ENCODE data around the gene FKBP11. TPM values are rescaled to one million over a fixed set of nuclear protein-coding genes. Genes with fewer than 3 reads are reported as not detected.

Gene FKBP11
- total RNA-seq, 1 experiment from 2014 or later, result 25.5 TPM

GRCh38 chr12:48958049-48958388 lies 32.7 kb upstream of the FKBP11 start:
- Histone ChIP-seq H3K4me1 (replicated peaks; ENCODE audit: insufficient read depth) (peaks cover 24% of the 10 kb centered on the region), H2AFZ (peak overlapping the region; percentile 92), H3F3A (ENCODE audit: insufficient read depth, low read depth) (peaks cover 23% of the 10 kb centered on the region; the same call in 1 of the 2 replicates), H3K79me2 (ENCODE audit: low read depth) (peaks cover 41% of the 10 kb centered on the region), H3K9me2 (ENCODE audit: insufficient read depth) (no peaks in the 10 kb centered on the region), H3K4me3 (peak overlapping the region; percentile 69), H3K36me3 (ENCODE audit: low read depth) (peaks cover 20% of the 10 kb centered on the region), H3K27ac (no peak overlapping the region), H4K20me1 (ENCODE audit: insufficient read depth) (peaks cover 32% of the 10 kb centered on the region), H3K9me3 (ENCODE audit: insufficient read depth, low read depth) (no peaks in the 10 kb centered on the region), H3K4me2 (peak overlapping the region; percentile 92), H3K27me3 (ENCODE audit: insufficient read depth, low read depth) (no peaks in the 10 kb centered on the region)
- CTCF ChIA-PET, result interaction anchor here (0.7 to 1.4 kb wide), 2 partner anchors 19 to 30 kb away, joined by 6 to 11 read pairs; no protein-coding TSS in a partner anchor
- POLR2A ChIA-PET (ENCODE audit: unreplicated experiment), result interaction anchor here (0.6 to 1.0 kb wide), 2 partner anchors 56 to 101 kb away, joined by 4 to 21 read pairs; no protein-coding TSS in a partner anchor
- no TSS peak for BruUV-seq (replicated peaks)
- intact Hi-C loops (cut with micrococcal nuclease; ENCODE audit: unreplicated experiment), result no loop called here
- no peak for DNase-seq
- TF ChIP-seq EZH2 (IDR thresholded peaks at IDR 0.05; ENCODE audit: low read depth), result no peak
- TF ChIP-seq, protein P1, sequence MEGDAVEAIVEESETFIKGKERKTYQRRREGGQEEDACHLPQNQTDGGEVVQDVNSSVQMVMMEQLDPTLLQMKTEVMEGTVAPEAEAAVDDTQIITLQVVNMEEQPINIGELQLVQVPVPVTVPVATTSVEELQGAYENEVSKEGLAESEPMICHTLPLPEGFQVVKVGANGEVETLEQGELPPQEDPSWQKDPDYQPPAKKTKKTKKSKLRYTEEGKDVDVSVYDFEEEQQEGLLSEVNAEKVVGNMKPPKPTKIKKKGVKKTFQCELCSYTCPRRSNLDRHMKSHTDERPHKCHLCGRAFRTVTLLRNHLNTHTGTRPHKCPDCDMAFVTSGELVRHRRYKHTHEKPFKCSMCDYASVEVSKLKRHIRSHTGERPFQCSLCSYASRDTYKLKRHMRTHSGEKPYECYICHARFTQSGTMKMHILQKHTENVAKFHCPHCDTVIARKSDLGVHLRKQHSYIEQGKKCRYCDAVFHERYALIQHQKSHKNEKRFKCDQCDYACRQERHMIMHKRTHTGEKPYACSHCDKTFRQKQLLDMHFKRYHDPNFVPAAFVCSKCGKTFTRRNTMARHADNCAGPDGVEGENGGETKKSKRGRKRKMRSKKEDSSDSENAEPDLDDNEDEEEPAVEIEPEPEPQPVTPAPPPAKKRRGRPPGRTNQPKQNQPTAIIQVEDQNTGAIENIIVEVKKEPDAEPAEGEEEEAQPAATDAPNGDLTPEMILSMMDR (conservative IDR thresholded peaks at IDR 0.05), result no peak

- CTCF ChIA-PET, result interaction anchor here (0.6 to 1.4 kb wide), 6 partner anchors 9 to 935 kb away, joined by 3 to 11 read pairs (median 4); no protein-coding TSS in a partner anchor
- H2AFZ ChIP-seq, result peak within 1 kb of the TSS; percentile 92
- POLR2A ChIA-PET (ENCODE audit: unreplicated experiment), result interaction anchor here (0.6 to 1.0 kb wide), 4 partner anchors 14 to 1179 kb away, joined by 4 to 21 read pairs (median 7); partner anchors contain the start of gene WNT10B
- H3K9me2 ChIP-seq (ENCODE audit: insufficient read depth), result no peaks in the 10 kb centered on the region
- no peaks in the 10 kb centered on the region for H3K9me3 ChIP-seq (ENCODE audit: insufficient read depth, low read depth)
- no TSS peak for BruUV-seq (replicated peaks)
- peaks cover 26% of the 10 kb centered on the region for H3K36me3 ChIP-seq (ENCODE audit: low read depth)
- DNase-seq, result peak; percentile 82 to 95
- peaks cover 25% of the 10 kb centered on the region; the same call in 1 of the 2 replicates for H3F3A ChIP-seq (ENCODE audit: insufficient read depth, low read depth)
- peak within 1 kb of the TSS; percentile 33 for H3K27ac ChIP-seq
- no peaks in the 10 kb centered on the region for H3K27me3 ChIP-seq (ENCODE audit: insufficient read depth, low read depth)
- peaks cover 39% of the 10 kb centered on the region for H4K20me1 ChIP-seq (ENCODE audit: insufficient read depth)
- intact Hi-C loops (cut with micrococcal nuclease; ENCODE audit: unreplicated experiment), result no loop called here
- H3K4me2 ChIP-seq, result peak within 1 kb of the TSS; percentile 92
- TF ChIP-seq, protein P1 (conservative IDR thresholded peaks at IDR 0.05), result no peak
- TF ChIP-seq EZH2 (IDR thresholded peaks at IDR 0.05; ENCODE audit: low read depth), result no peak
- peaks cover 47% of the 10 kb centered on the region for H3K79me2 ChIP-seq (ENCODE audit: low read depth)
- peak within 1 kb of the TSS; percentile 69 for H3K4me3 ChIP-seq
- H3K4me1 ChIP-seq (replicated peaks; ENCODE audit: insufficient read depth), result peaks cover 24% of the 10 kb centered on the region
These were observed 32.1 kb upstream of the FKBP11 start, which contains the start of gene ARF3 for GRCh38 chr12:48957141-48958048. Gene ARF3, minus strand, starts transcription at chr12:48957487. Its CDS starts 16,392 bp downstream, at chr12:48941095.

GRCh38 chr12:48956279-48957140 lies 31.2 kb upstream of the FKBP11 start:
- ChIA-PET POLR2A (ENCODE audit: unreplicated experiment) (interaction anchor here (0.6 to 1.0 kb wide), 2 partner anchors 15 to 57 kb away, joined by 4 to 8 read pairs; partner anchors contain the start of gene WNT10B), CTCF (interaction anchor here (0.6 to 1.4 kb wide), 3 partner anchors 8 to 934 kb away, joined by 3 to 6 read pairs (median 5); no protein-coding TSS in a partner anchor)
- H3K4me3 ChIP-seq, result peak overlapping the region; percentile 69
- no peaks in the 10 kb centered on the region for H3K9me3 ChIP-seq (ENCODE audit: insufficient read depth, low read depth)
- H4K20me1 ChIP-seq (ENCODE audit: insufficient read depth), result peaks cover 44% of the 10 kb centered on the region
- H2AFZ ChIP-seq, result peak overlapping the region; percentile 92
- peak; percentile 87 to 91 for DNase-seq
- peaks cover 25% of the 10 kb centered on the region; the same call in 1 of the 2 replicates for H3F3A ChIP-seq (ENCODE audit: insufficient read depth, low read depth)
- H3K9me2 ChIP-seq (ENCODE audit: insufficient read depth), result no peaks in the 10 kb centered on the region
- BruUV-seq (replicated peaks), result TSS peak; percentile 81
- TF ChIP-seq EZH2 (IDR thresholded peaks at IDR 0.05; ENCODE audit: low read depth), result no peak
- TF ChIP-seq, protein P1 (conservative IDR thresholded peaks at IDR 0.05), result no peak
- intact Hi-C loops (cut with micrococcal nuclease; ENCODE audit: unreplicated experiment), result no loop called here
- peaks cover 27% of the 10 kb centered on the region for H3K36me3 ChIP-seq (ENCODE audit: low read depth)
- H3K27me3 ChIP-seq (ENCODE audit: insufficient read depth, low read depth), result no peaks in the 10 kb centered on the region
- peak overlapping the region; percentile 48 for H3K27ac ChIP-seq
- peak overlapping the region; percentile 92 for H3K4me2 ChIP-seq
- peaks cover 54% of the 10 kb centered on the region for H3K79me2 ChIP-seq (ENCODE audit: low read depth)
- H3K4me1 ChIP-seq (replicated peaks; ENCODE audit: insufficient read depth), result peaks cover 24% of the 10 kb centered on the region

Data from PC-9 (cell line).